Measurements from ENCODE around the gene KSR1. TPM values are rescaled to one million over a fixed set of nuclear protein-coding genes. Genes with fewer than 3 reads are reported as not detected.
"Not testable (repeated sequence)": the region's sequence is repeated elsewhere in the genome, so short reads cannot be mapped to it uniquely, and the experiment has no call there.

Gene KSR1
- total RNA-seq (2014; rRNA removed; shearing (Covaris generic)): 4.5 and 7.8 TPM in 2 replicates

DNA sequence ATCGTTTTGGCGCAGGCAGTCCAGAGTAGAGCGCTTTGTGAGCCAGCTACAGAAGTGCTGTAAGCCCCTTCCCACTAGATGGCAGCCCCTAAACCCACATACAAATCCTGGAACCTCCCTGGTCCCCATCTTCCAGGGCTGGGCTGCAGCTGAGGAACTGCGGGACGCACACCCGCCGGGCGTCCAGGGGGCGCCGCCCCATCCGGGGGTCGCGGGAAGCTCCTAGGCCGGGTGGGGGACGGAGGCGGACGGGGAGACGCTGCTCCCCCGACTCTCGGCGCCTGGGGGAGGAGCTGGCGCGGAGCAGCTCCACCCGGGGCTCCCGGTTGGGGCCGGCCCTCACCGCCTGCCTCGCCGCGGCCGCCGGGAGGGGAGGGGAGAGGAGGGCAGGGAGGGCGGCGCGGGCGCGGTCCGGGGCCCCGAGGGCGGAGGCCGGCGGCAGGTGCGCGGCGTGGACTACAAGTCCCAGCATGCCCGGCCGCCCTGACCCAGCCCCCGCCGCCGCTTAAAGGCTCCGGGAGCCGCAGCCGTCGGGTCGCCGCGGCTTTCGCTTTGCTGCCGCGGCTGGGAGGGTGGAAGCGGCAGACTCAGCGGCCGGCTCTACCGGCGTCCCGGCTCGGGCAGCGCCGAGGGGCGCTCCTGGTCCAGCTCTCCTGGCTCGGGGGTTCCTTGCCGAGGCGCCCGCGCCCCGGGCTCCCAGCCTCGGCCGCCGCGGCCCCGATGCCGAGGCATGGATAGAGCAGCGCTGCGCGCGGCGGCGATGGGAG, at the start of gene KSR1:
KSR1 (plus strand) TSS at position 535 of the 767 bp plus-strand sequence; CDS start at position 731, 196 bp downstream.
- DNase-seq (ENCODE audit: low spot score): peak; percentile 69

DNA sequence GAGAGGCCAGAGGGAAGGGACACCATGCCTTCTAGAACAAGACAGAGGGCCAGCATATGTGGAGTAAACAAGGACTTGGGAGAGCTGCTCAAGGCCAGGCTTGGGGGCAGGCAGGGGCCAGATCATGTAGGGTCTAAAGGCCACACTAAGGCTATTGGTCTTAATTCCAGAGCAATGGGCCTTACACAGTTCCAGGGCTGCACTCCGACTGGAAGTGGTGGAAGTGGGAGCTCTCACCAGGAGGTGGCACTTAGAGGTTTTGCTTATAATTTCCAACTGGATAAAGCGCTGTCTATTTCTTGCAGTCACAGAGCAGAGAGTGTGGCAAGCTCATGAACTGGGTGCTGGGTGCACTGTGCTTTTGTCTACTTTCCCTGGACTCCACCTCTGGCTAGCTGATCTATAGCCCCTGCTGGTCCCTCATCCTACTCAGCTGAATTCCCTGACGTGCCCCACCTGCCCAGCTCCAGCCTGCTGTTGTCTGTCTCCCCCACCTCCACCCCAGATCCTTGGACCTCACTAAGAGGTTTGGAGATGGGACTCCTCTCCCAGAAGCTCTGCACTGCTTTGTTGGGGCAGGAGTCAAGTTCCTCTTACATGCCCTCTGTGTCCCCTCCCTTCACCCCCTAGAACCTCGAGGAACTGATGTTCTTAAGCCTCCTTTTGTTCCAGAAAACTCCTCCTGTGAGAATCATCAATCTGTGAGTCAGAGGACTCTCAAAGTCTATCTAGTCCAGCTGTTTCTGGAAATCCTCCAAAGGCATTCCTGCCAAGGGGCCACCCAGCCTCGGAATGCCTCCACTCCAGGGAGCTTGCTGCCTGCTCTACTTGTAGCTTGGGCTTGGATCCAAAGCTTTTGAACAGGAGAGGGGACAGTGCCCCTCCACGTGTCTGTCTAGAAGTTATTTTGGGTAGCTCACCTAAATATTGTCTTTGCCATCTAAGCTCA, 48.1 kb upstream of the KSR1 start:
- no peak for DNase-seq (ENCODE audit: low spot score)

DNA sequence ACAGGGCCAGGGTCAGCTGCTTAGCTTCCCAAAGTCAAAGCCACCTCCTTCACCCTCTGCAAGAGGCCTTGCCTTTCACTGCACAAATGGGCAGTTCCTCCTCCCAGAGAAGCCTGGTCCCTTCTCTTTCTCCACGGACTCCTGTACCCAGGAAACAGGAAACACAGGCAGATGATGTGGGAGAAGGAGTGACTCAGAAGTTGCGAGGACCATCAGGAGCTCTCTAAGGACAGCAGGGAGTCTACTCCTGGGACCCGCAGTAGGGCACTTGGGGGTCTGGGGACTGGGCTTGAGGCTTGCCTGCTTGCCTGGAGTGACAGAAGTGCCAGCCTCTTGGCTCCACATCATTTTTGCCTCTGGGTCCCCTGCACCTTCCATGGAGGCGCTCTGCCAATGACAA, 47.4 kb upstream of the KSR1 start:
- no peak for DNase-seq (ENCODE audit: low spot score)

DNA sequence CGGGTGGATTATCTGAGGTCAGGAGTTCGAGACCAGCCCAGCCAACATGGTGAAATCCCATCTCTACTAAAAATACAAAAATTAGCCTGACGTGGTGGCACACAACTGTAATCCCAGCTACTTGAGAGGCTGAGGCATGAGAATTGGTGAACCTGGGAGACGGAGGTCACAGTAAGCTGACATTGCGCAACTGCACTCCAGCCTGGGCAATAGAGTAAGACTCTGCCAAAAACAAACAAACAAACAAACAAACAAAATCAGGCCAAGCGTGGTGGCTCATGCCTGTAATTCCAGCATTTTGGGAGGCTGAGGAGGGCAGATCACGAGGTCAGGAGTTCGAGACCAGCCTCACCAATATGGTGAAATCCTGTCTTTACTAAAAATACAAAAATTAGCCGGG, 44.1 kb upstream of the KSR1 start:
- DNase-seq (ENCODE audit: low spot score): not testable (repeated sequence)

DNA sequence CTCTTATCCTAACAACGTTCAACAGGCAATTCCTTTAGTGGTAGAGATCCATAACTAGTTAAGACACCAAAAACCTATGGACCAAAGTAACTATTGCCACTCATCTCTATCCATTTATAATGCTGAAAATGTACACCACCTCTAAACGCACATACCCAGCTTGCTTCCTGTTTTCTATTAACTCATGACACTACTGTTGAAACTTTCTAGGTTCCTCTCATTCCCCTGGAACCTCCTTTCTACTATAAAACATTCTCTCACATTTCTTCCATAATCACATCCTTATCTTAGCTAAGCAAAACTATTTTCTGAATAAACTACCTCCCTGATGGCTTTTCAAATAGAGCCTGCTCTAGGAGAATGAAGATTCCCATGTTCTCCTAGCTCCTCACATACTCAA, 42.9 kb upstream of the KSR1 start:
- no peak for DNase-seq (ENCODE audit: low spot score)

DNA sequence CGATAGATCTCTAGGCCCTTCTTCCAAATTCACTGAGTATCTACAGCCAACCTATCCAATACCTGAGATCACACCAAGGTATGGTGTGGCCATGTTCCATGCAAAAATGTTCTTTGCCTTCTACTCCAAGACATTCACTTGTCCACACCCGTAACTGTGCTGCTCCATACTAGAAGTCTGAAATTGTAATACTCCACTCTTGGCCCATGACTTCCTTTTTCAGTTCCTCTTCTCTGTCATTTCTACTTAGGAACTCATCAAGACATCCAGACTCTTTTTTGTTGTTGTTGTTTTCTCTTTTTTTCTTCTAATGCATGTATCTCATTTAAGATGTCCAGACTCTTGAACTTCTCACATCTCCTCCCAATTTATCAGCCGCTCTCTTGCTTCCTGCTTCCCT, 42.5 kb upstream of the KSR1 start:
- no peak for DNase-seq (ENCODE audit: low spot score)

DNA sequence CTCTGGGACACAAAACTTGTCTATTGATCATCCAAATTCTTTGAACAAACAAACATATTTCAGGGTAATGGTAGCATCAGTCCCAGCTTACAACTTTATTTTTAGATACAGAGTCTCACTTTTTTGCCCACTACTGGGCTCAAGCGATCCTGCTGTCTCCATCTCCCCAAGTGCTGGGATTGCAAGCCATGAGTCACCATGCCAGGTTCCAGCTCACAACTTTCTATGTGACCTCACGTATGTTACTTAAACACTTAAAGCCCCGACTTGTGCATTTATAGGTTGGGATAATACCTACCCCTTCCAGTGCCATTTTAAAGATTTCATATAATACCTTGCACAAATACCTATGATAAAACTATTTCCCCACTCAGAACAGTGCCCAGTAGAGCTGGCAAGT, 42.0 kb upstream of the KSR1 start:
- no peak for DNase-seq (ENCODE audit: low spot score)

DNA sequence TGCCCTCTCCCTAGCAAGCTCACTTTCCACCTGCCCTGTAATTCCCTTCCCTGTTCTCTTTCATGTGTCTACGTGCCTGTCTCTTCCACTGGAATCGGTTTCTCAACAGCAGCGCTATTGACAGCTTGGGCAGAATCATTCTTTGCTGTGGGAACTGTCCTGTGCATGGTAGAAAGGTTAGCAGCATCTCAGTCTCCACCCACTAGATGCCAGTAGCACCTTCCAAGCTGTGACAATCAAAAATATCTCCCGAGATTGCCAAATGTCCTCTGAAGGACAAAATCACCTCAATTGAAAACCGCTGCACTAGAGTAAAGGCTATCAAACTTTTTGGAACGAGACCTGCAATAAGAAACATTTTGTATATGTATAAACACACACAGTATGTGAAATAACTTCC, 41.6 kb upstream of the KSR1 start:
- DNase-seq (ENCODE audit: low spot score): no peak

DNA sequence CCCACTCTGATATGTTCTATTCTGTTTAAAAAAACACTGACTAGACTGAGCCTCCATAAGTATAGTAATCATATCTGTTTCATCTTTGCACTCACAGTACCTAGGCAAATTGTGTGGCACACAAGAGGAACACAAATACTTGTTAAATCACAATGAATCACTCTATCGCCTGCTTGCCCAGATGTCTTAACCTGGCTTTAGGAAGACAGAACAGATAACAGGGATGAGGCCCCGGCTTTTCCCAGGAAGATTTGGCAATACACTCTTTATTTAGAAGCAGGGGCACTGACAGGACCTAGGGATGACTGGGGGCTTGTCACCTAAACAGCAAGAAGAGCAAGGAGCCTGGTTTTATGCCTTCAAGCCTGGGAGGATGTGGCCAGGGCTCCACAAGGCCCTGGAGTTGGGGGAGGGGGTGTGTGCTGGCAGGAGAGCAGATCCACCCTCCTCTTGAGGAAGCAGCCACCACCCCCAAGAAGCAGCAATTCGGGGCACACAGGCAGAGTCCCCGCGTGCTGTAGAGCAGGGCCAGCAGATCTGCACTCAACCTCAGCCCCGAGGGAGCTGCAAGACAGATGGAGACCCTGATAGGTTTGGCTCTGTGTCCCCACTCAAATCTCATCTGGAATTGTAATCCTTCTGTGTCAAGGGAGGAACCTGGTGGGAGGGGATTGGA, 41.0 kb upstream of the KSR1 start:
- DNase-seq (ENCODE audit: low spot score): no peak

DNA sequence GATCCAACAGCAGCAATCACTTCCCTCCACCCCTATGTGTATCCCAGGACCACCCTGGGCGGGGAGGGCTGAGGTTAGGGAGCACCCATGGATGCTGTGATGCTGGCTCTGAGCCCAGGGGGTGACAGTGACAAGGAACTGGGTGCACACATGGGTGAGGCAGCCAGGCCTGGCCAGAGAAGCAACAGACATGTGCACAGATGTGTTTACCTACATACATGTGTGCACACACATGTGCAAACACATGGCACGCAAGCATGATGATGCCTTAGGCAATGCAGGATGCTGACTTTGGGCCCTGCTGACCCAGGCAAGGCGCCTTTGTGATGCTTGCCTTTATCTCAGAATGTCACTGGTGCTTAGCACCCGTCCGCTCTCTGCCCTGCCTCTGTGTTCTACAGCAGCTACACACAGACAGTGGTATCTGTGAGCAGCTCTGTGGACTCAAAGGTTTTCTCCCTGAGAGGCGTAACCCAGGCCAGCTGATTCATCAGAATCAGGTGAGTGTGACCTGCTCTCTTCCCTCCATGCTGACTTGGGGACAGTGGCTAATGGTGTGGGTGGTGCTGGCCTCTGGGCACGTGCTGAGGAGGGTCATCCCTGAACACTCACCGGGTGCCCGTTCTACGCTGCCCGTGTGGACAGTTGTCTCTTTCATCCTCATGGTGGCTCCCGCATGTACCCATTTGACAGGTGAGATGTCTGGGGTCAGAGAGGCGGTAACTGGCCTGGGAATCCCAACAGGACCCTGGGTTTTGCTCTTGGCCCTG, 38.5 kb upstream of the KSR1 start:
- DNase-seq (ENCODE audit: low spot score): no peak

DNA sequence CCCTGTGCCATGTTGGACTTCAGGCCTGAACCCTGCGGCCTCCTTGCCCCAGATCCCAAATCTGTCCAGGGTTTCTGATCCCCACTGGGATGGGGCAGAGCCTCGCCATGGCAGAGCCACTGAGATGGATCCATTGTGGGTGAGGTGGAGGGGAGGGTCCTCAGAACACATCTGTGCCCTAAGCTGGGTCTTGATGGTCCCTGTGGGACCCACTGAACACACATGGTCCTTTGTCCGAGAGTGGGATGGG, 38.0 kb upstream of the KSR1 start:
- no peak for DNase-seq (ENCODE audit: low spot score)

DNA sequence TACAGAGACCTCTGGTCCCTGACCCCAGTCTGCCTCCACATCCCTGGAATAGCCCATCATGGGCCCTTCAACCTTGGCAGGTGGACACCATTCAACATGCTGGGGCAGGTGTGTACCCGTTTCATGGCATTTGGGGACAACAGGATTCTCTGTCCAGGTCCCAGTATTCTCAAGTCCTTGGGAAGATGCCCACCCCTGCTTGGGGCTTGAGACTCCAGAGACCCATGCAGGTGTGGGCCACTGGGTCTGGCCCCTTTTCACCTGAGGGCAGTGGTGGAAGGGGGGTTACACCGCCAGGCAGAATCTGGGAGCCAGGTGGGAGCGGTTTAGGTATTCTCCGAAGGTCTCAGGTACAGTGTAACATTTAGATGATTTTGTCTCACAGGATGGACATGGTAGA, 37.1 kb upstream of the KSR1 start:
- no peak for DNase-seq (ENCODE audit: low spot score)

DNA sequence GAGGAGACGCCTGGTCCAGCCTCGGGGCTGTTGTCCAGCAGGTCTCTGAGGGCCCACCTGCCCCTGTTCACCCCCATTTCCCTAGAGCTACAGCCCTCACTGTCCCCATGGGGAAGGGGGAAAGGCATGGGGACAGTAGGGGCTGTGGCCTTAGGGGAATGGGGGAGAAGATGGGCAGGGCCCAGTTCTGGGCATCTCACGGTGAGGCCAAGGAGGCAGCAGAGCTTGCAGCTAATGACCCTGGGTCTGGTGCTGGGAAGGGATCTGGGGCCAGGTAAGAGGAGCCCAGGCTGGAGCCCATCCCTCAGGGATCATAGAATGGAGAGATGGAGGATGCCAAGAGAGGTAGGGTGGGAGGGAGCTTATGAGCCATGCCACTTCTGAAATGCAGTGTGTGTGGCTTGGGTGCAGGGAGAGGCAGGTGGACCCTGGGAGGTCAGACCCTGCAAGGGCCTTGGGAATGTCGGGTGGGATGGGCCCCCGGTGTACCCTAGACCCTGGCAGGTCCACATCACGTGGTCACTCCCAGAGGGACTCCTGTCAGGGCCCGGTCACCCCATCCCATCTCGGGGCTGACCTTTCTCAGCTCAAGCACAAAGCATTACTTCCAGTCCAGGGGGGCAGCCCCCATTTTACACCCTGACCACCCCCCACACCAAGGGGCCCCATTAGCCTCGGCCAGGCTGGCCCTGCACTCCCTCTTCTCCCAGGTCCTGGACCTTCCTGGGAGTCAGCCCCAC, 35.9 kb upstream of the KSR1 start:
- DNase-seq (ENCODE audit: low spot score): no peak

DNA sequence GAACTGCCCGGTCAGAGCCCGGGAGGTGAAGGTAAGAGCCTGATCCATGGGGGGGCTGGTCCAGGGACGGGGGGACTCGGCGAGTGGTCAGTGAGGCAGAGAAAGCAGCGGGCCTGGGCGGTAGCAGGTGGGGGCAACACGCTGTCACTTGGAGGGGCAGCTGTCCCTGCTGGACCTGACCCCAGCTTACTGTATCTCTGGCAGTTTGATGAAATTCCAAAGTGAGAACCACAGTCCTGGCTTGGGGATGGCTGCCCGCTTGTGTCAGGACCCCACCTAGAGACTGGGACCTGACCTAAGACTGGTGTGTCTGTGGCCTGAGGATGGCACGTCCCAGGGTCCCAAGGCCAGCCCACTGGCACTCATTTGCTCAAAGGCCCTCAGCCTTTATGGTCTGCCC, 35.1 kb upstream of the KSR1 start:
- DNase-seq (ENCODE audit: low spot score): no peak

DNA sequence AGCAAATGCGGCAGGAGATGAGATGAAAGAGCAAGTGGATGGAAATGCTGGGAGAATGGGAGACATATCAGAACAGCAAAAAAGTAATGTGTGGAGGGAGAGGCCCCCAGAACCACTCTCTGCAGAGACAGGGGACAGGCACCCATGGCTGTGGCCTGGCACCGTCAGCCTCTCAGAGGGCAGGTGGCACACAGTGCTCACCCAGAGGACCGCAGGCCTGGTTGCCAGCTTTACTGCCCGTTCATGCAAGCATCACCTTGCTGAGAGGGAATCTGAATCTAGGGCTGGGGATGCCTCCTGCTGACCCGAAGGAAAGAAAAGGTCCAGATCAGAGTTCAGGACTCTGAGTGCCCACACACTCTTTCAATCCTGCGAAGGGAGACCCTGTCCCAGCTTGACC, 34.6 kb upstream of the KSR1 start:
- not testable (repeated sequence) for DNase-seq (ENCODE audit: low spot score)

DNA sequence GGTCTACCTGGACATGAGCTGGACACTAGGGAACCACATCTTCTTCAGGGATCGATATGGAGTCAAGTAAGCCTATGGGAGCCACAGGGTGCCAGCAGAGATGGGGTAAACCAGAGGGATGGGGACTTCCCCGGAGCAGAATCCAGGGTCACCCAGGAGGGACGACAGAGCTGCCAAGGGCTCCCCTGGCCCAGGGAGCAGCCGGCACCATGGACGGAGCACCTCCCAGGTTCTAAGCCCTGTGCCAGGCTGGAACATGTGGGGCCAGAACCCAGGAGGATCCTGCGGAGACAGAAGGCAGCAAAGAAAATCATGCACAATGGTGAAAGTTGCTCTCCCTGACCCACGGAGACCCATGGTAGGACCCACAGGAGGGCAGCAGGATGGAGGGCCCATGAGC, 33.6 kb upstream of the KSR1 start:
- no peak for DNase-seq (ENCODE audit: low spot score)

DNA sequence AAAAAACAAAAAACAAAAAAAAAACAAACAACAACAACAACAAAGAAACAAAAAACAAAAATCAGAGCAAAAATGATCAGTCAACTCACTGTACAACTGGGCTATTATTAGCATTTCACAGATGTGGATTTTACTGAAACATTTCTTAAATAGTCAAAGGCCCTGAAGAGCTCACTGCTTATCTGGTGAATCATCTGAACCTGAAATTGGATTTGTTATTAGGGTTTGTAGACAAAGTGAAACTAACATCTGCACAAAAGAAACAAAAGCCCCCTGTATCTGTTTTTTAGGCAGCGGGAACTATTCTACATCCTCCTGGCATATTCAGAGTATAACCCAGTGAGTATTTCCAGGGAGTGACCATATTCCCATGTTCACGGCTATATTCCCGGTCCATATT, 32.6 kb upstream of the KSR1 start:
- no peak for DNase-seq (ENCODE audit: low spot score)

DNA sequence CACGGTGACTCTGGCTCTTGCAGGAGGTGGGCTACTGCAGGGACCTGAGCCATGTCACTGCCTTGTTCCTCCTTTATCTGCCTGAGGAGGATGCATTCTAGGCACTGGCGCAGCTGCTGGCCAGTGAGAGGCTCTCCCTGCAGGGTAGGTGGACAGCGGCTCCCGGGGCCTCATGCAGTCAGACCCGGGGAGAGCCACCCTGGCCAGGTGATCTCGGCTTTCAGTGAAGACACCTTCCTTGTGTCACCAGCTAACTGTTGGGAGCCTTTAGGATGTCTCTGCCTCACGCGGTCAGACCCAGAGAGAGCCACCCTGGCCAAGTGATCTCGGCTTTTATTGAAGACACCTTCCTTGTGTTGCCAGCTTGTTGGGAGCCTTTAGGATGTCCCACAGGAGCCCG, 31.7 kb upstream of the KSR1 start:
- DNase-seq (ENCODE audit: low spot score): no peak

DNA sequence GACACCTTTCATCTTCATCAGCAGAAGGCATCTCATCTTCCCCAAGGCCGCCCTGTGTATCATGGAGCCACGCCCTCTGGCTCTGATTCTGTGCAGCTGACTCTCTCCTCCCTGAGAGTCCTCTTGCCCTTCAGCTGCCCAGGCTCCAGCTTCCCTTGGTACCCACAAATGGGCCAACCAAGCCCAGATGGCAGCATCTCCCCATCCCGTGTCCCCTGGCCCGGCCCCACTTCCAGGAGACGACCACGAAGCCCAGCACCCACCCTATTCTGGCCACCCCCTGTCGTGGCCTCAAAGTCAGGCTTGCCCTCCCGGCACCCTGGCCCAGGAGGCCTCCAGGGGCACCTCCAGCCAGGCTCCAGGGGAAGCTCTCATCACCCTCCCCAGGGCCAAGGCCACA, 31.3 kb upstream of the KSR1 start:
- no peak for DNase-seq (ENCODE audit: low spot score)

DNA sequence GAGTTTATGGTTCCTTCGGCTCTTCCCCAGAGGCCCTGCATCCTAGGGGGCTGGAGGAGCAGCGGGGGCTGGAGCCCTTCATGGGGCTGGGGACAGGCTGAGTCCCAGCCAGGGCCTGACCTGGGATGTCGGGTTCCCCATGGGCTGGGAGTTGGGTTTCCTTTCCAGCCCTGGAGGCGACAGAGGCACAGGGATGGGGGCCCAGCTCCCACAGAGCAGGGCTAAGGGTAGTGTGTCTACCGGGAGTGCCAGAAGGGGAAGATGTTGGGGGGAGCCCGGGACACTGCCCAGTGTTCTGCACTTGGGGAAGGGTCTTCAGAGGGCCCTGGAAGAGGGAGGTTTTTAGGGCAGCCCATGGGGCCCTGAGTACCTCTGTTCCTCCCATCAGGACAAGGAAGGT, 30.7 kb upstream of the KSR1 start:
- not testable (repeated sequence) for DNase-seq (ENCODE audit: low spot score)

DNA sequence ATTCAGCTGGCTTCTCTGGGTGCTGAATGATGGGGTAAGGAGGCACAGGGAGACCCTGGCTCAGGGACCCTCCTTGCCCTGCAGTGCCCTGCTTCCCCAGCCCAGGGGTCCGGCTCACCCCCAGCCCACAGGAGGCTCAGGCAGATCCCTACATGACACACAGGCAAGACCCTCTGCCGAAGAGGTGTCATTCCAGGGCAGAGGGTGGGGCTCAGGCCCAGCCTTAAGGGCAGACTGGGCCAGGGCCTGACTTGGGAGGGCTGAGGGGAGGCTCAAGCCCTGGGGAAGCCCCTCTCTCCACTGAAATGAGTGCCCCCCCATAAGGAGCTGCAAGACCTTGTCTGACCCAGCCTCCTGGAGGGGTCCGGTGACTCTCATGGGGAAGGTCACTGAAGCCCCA, 30.3 kb upstream of the KSR1 start:
- no peak for DNase-seq (ENCODE audit: low spot score)
